ENCODE measurements around the gene NRROS. TPM values are rescaled to one million over a fixed set of nuclear protein-coding genes. Genes with fewer than 3 reads are reported as not detected.

The NRROS gene
- total RNA-seq, 1 donor: 0.72 TPM

- H2AFZ ChIP-seq (ENCODE audit: low read length): no peak overlapping the region
- no peak for DNase-seq (ENCODE audit: insufficient read length, low spot score, missing footprints)
- H3K27me3 ChIP-seq (ENCODE audit: insufficient read depth, low read length): no peaks in the 10 kb centered on the region
- H3K27ac ChIP-seq (ENCODE audit: low read depth, low read length): no peak overlapping the region
- H4K20me1 ChIP-seq (ENCODE audit: insufficient read depth, low read length): no peaks in the 10 kb centered on the region
- no peak for TF ChIP-seq CTCF (IDR thresholded peaks at IDR 0.05; ENCODE audit: extremely low read depth, low read depth, low read length)
- H3K79me2 ChIP-seq (ENCODE audit: insufficient read depth, low read length): peaks cover 5% of the 10 kb centered on the region
- no peak overlapping the region for H3K4me2 ChIP-seq (ENCODE audit: insufficient read depth, low read length)
- H3K36me3 ChIP-seq (ENCODE audit: insufficient read depth, low read length): no peaks in the 10 kb centered on the region
- no peak overlapping the region for H3K4me3 ChIP-seq (ENCODE audit: insufficient read depth, low read length)
- H3K9me3 ChIP-seq (ENCODE audit: low read depth, low read length): no peaks in the 10 kb centered on the region
- H3K4me1 ChIP-seq (ENCODE audit: insufficient read depth, low read length): peaks cover 13% of the 10 kb centered on the region
Measured at GRCh38 chr3:196708467-196708866, 69.0 kb downstream of the NRROS start.

Small RNAs within 50 kb of the gene (small RNA-seq; reads per million reads assigned to genes)
- not detected for gene RNU6-646P

Other genes starting within 250 kb of the NRROS start
- gene UBXN7, start 207.3 kb upstream of the NRROS start, total RNA-seq: 21.0 and 21.2 TPM in 2 replicates
- 21.7 and 24.8 TPM in 2 replicates for gene RNF168, start 135.9 kb upstream of the NRROS start, total RNA-seq
- gene SMCO1, start 124.3 kb upstream of the NRROS start, total RNA-seq: not detected in 2 replicates
- gene WDR53, start 71.1 kb upstream of the NRROS start, total RNA-seq: 6.8 and 7.2 TPM in 2 replicates
- gene FBXO45, start 71.0 kb upstream of the NRROS start, total RNA-seq: 8.0 TPM in 2 replicates
- 3.6 and 3.8 TPM in 2 replicates for gene CEP19, start 72.6 kb downstream of the NRROS start, total RNA-seq
- gene PIGX, start 72.7 kb downstream of the NRROS start, total RNA-seq: 19.2 and 26.8 TPM in 2 replicates
- gene PAK2, start 100.2 kb downstream of the NRROS start, total RNA-seq: 36.6 and 37.4 TPM in 2 replicates
- gene SENP5, start 228.2 kb downstream of the NRROS start, total RNA-seq: 42.4 and 43.4 TPM in 2 replicates

Measured in osteoblast (primary cell).